Skin epidermis (tissue), 12 donors: ENCODE results near the gene TTL.
"Not testable (repeated sequence)": the region's sequence is repeated elsewhere in the genome, so short reads cannot be mapped to it uniquely, and the experiment has no call there.

Experiments
- H3K27ac ChIP-seq, 21 experiments: fragments of 200-600 bp; sonication (generic) in 11 of 21; one replicate each; pipeline ENCODE4 v1.5.0; 2020; ENCODE audit warnings: mild to moderate bottlenecking in 3 of 21, inconsistent platforms in 2 of 21, moderate library complexity in 2 of 21
- H3K4me3 ChIP-seq, 7 experiments: fragments of 200-600 bp; sonication (generic) in 2 of 7; one replicate each; pipeline ENCODE4 v1.5.0; 2020; ENCODE audit warnings: inconsistent platforms in 2 of 7, mild to moderate bottlenecking in 2 of 7, moderate library complexity in 1 of 7

The TTL gene

GRCh38 chr2:112566104-112566503, 84.1 kb downstream of the TTL start:
- H3K4me3 ChIP-seq: no peak overlapping the region

GRCh38 chr2:112566508-112566907, 84.6 kb downstream of the TTL start:
- not testable (repeated sequence) for H3K4me3 ChIP-seq, H3K27ac ChIP-seq

More at GRCh38 chr2:112566104-112566503, 84.1 kb downstream of the TTL start:
- H3K27ac ChIP-seq: no peak overlapping the region

- no peak overlapping the region for H3K27ac ChIP-seq
- no peak overlapping the region for H3K4me3 ChIP-seq
These were observed 90.0 kb downstream of the TTL start for GRCh38 chr2:112572005-112572404.

- H3K4me3 ChIP-seq: no peak overlapping the region
- H3K27ac ChIP-seq: no peak overlapping the region
These were observed 95.8 kb downstream of the TTL start for GRCh38 chr2:112577756-112578155.

GRCh38 chr2:112579241-112579640, 97.3 kb downstream of the TTL start:
- no peak overlapping the region for H3K4me3 ChIP-seq
- H3K27ac ChIP-seq: no peak overlapping the region

GRCh38 chr2:112580084-112580483, 98.1 kb downstream of the TTL start:
- no peak overlapping the region for H3K27ac ChIP-seq
- H3K4me3 ChIP-seq: no peak overlapping the region

- H3K27ac ChIP-seq: no peak overlapping the region
- H3K4me3 ChIP-seq: no peak overlapping the region
These were observed 100.4 kb downstream of the TTL start for GRCh38 chr2:112582314-112582746.

GRCh38 chr2:112583497-112584133, 101.7 kb downstream of the TTL start:
- Histone ChIP-seq H3K4me3 (peak overlapping the region; percentile 43 to 69 (median 54)), H3K27ac (peak overlapping the region; percentile 79 to 96 (median 89))

GRCh38 chr2:112584134-112584890, 102.4 kb downstream of the TTL start, which contains the start of gene CHCHD5:
Gene CHCHD5 (plus strand): TSS chr2:112584609. CDS start chr2:112584648, 39 bp downstream.
- peak within 1 kb of the TSS; percentile 43 to 69 (median 54) for H3K4me3 ChIP-seq

GRCh38 chr2:112584891-112585250, 102.9 kb downstream of the TTL start:
- peak overlapping the region; percentile 69 to 96 (median 89) for H3K27ac ChIP-seq
- H3K4me3 ChIP-seq: peak overlapping the region; percentile 43 to 69 (median 54)

More at GRCh38 chr2:112584134-112584890, 102.4 kb downstream of the TTL start, which contains the start of gene CHCHD5:
- peak within 1 kb of the TSS; percentile 79 to 96 (median 89) for H3K27ac ChIP-seq

GRCh38 chr2:112585400-112585799, 103.4 kb downstream of the TTL start:
- Histone ChIP-seq H3K4me3 (peak overlapping the region in 4 of 7 experiments; percentile 52 to 63 (median 54)), H3K27ac (peak overlapping the region in 17 of 21 experiments; percentile 80 to 96 (median 91))

GRCh38 chr2:112585873-112586464, 104.0 kb downstream of the TTL start:
- Histone ChIP-seq H3K4me3 (no peak overlapping the region), H3K27ac (peak overlapping the region in 1 of 21 experiments; percentile 83)

- Histone ChIP-seq H3K4me3 (no peak overlapping the region), H3K27ac (no peak overlapping the region)
These were observed 106.7 kb downstream of the TTL start for GRCh38 chr2:112588611-112589045.
